IMR-90 (cell line): ENCODE results near the gene CYSTM1. TPM values are rescaled to one million over a fixed set of nuclear protein-coding genes. Genes with fewer than 3 reads are reported as not detected.
A peak's percentile ranks its signal among the peaks of the same experiment; 100 is the strongest.

Experiments
- ATAC-seq: fragments of 200-7000 bp; cut with Tn5 transposase; 2 replicates; pipeline ENCODE4 v1.9.1; 2020; ENCODE audit warnings: low read depth, mild to moderate bottlenecking, moderate library complexity
- BruUV-seq: library from RNA; stranded (reverse); fragments of 400-500 nt; replicated peaks from 2 replicates; lab custom pipeline; 2021; lab: Mats Ljungman, UMichigan
- CTCF ChIA-PET: fragments of 300-600 bp; formaldehyde crosslinking; extraction: SDS; loops from one replicate; lab custom pipeline; 2021; ENCODE audit warnings: antibody characterized with exemption; lab: Yijun Ruan, JAX
- POLR2A ChIA-PET: fragments of 300-600 bp; sonication (Branson Sonifier 250); formaldehyde crosslinking; loops from one replicate; lab custom pipeline; 2022; ENCODE audit warnings: antibody characterized with exemption; ENCODE audit not compliant: unreplicated experiment; lab: Charles Lee
- DNase-seq: peaks from one replicate; pipeline ENCODE4 v3.0.0; 2013
- H2AFZ ChIP-seq: replicated peaks from 2 replicates; pipeline ENCODE3; 2013; ENCODE audit warnings: low read length, mild to moderate bottlenecking; ENCODE audit not compliant: poor library complexity
- H2AK5ac ChIP-seq: 2 replicates; pipeline ENCODE4 v1.6.1; 2013; ENCODE audit warnings: low read depth, low read length, inconsistent platforms
- H2AK9ac ChIP-seq: replicated peaks from 2 replicates; pipeline ENCODE3; 2013; ENCODE audit warnings: mild to moderate bottlenecking, low read depth, low read length, moderate library complexity; ENCODE audit not compliant: poor library complexity
- H2BK120ac ChIP-seq: 2 replicates; pipeline ENCODE4 v1.6.1; 2013; ENCODE audit warnings: low read depth, low read length, inconsistent platforms
- H2BK15ac ChIP-seq: 3 replicates; pipeline ENCODE4 v1.6.1; 2013; ENCODE audit warnings: low read depth, low read length, inconsistent platforms
- H2BK20ac ChIP-seq: 2 replicates; pipeline ENCODE4 v1.6.1; 2013; ENCODE audit warnings: low read depth, mild to moderate bottlenecking, inconsistent platforms, low read length, moderate library complexity
- H2BK5ac ChIP-seq: 2 replicates; pipeline ENCODE4 v1.6.1; 2013; ENCODE audit warnings: mild to moderate bottlenecking, low read depth, low read length, inconsistent platforms; ENCODE audit not compliant: poor library complexity, severe bottlenecking
- H3K14ac ChIP-seq: replicated peaks from 2 replicates; pipeline ENCODE4 v1.6.1; 2013; ENCODE audit warnings: low read depth, low read length, inconsistent platforms
- H3K18ac ChIP-seq: 2 replicates; pipeline ENCODE4 v1.6.1; 2013; ENCODE audit warnings: low read depth, low read length, control low read depth
- H3K23ac ChIP-seq: 2 replicates; pipeline ENCODE4 v1.6.1; 2013; ENCODE audit warnings: low read depth, low read length, inconsistent platforms
- H3K27ac ChIP-seq: 2 replicates; pipeline ENCODE4 v1.5.1; 2013; ENCODE audit warnings: mild to moderate bottlenecking, control low read depth, low read length; ENCODE audit not compliant: insufficient read depth
- H3K27me3 ChIP-seq: 2 replicates; pipeline ENCODE4 v1.6.1; 2013; ENCODE audit warnings: low read length; ENCODE audit not compliant: control insufficient read depth, insufficient read depth
- H3K36me3 ChIP-seq: 2 replicates; pipeline ENCODE4 v1.6.1; 2013; ENCODE audit warnings: low read length, mixed read lengths; ENCODE audit not compliant: control insufficient read depth, insufficient read depth
- H3K4ac ChIP-seq: 2 replicates; pipeline ENCODE4 v1.6.1; 2013; ENCODE audit warnings: low read depth, low read length, inconsistent platforms
- H3K4me1 ChIP-seq: 2 replicates; pipeline ENCODE4 v1.6.1; 2013; ENCODE audit warnings: low read length, mixed read lengths; ENCODE audit not compliant: control insufficient read depth, insufficient read depth
- H3K4me2 ChIP-seq: 2 replicates; pipeline ENCODE4 v1.6.1; 2013; ENCODE audit warnings: low read depth, mild to moderate bottlenecking, control low read depth, low read length, moderate library complexity
- H3K4me3 ChIP-seq: 2 replicates; pipeline ENCODE4 v1.5.1; 2013; ENCODE audit warnings: low read depth, mild to moderate bottlenecking, control low read depth, low read length, moderate library complexity; ENCODE audit not compliant: insufficient read depth
- H3K56ac ChIP-seq: 2 replicates; pipeline ENCODE4 v1.6.1; 2013; ENCODE audit warnings: low read length, inconsistent platforms; ENCODE audit not compliant: insufficient read depth; ENCODE audit errors: extremely low read depth
- H3K79me1 ChIP-seq, 2 experiments: 2 replicates each; pipeline ENCODE4 v1.6.1; 2013; ENCODE audit warnings: low read length in 2 of 2, inconsistent platforms in 1 of 2, low read depth in 1 of 2
- H3K9ac ChIP-seq: 2 replicates; pipeline ENCODE4 v1.6.1; 2013; ENCODE audit warnings: low read depth, low read length, control low read depth
- H3K9me1 ChIP-seq: 2 replicates; pipeline ENCODE4 v1.6.1; 2013; ENCODE audit warnings: low read length, inconsistent platforms; ENCODE audit not compliant: insufficient read depth
- H3K9me3 ChIP-seq: 2 replicates; pipeline ENCODE4 v1.6.1; 2013; ENCODE audit warnings: low read length; ENCODE audit not compliant: control insufficient read depth, insufficient read depth
- H4K20me1 ChIP-seq: 2 replicates; pipeline ENCODE4 v1.6.1; 2013; ENCODE audit warnings: low read length, inconsistent platforms; ENCODE audit not compliant: insufficient read depth
- H4K5ac ChIP-seq: 2 replicates; pipeline ENCODE4 v1.6.1; 2013; ENCODE audit warnings: mild to moderate bottlenecking, low read depth, low read length, control low read depth
- H4K8ac ChIP-seq, 2 experiments: 2 replicates each; pipeline ENCODE4 v1.6.1; 2013; ENCODE audit warnings: low read depth in 2 of 2, low read length in 2 of 2, control low read depth in 1 of 2, inconsistent platforms in 1 of 2
- H4K91ac ChIP-seq: 2 replicates; pipeline ENCODE4 v1.6.1; 2013; ENCODE audit warnings: low read depth, low read length, inconsistent platforms; ENCODE audit not compliant: insufficient read depth
- CEBPB ChIP-seq: IDR thresholded peaks from 2 replicates; pipeline ENCODE4 v1.6.1; 2012; ENCODE audit warnings: low read depth, low read length, improper control_type of control experiment
- CHD1 ChIP-seq: IDR thresholded peaks from 2 replicates; pipeline ENCODE4 v1.6.1; 2012; ENCODE audit warnings: low read depth, low read length, improper control_type of control experiment
- MAFK ChIP-seq: IDR thresholded peaks from 2 replicates; pipeline ENCODE4 v1.6.1; 2012; ENCODE audit warnings: low read depth, low read length, improper control_type of control experiment
- NFE2L2 ChIP-seq: fragments of 150-350 bp; IDR thresholded peaks from 2 replicates; pipeline ENCODE4 v1.6.1; 2016; ENCODE audit warnings: low read depth, mild to moderate bottlenecking, low read length
- POLR2A ChIP-seq: IDR thresholded peaks from 2 replicates; pipeline ENCODE4 v1.6.1; 2012; ENCODE audit warnings: mild to moderate bottlenecking, low read depth, low read length
- RCOR1 ChIP-seq: IDR thresholded peaks from 2 replicates; pipeline ENCODE4 v1.6.1; 2012; ENCODE audit warnings: mild to moderate bottlenecking, low read length, improper control_type of control experiment; ENCODE audit not compliant: insufficient replicate concordance
- RFX5 ChIP-seq: IDR thresholded peaks from 2 replicates; pipeline ENCODE4 v1.8.0; 2012; ENCODE audit warnings: low read depth, mild to moderate bottlenecking, low read length, moderate library complexity
- WGBS, 2 experiments: methylation state at CpG; one replicate each; pipeline versions ENCODE4 v1.1.5 to v1.1.7; 2013; ENCODE audit warnings: missing lambda C conversion rate in 2 of 2; ENCODE audit not compliant: insufficient read length in 1 of 2; ENCODE audit errors: extremely low coverage in 2 of 2; 5-methylcytosine and 5-hydroxymethylcytosine counted together
- dilution Hi-C: fragments of 300-500 bp; cut with HindIII; formaldehyde crosslinking; loops from one replicate; pipeline ENCODE4 v1.14.3; 2018; ENCODE audit warnings: low sequenced_read_pairs; ENCODE audit not compliant: unreplicated experiment
- in situ Hi-C: fragments of 300-500 bp; cut with MboI; formaldehyde crosslinking; loops from 3 replicates; pipeline ENCODE4 v1.14.3; 2019; ENCODE audit warnings: low sequenced_read_pairs, inconsistent platforms, mixed read lengths
- intact Hi-C: fragments of 100-400 bp; cut with micrococcal nuclease; formaldehyde crosslinking; loops from 2 replicates; pipeline ENCODE4 v1.10.0; 2022
- polyA plus RNA-seq, 3 experiments: library from polyadenylated mRNA; depleted of rRNA; stranded (reverse); fragments of >200 nt; gene quantifications; 2 replicates each; pipeline ENCODE4 v1.2.3, GENCODE V29; 2012; ENCODE audit warnings: low replicate concordance in 1 of 3
- total RNA-seq: library from RNA; depleted of rRNA; stranded (reverse); fragments of >200 nt; gene quantifications from 2 replicates; pipeline ENCODE4 v1.2.3, GENCODE V29; 2012
- TF ChIP-seq, protein P1 (sequence below): fragments of 150-350 bp; IDR thresholded peaks from 2 replicates; pipeline ENCODE4 v1.6.1; 2016; ENCODE audit warnings: low read depth, mild to moderate bottlenecking, low read length, moderate library complexity, borderline replicate concordance

CYSTM1 gene
- total and polyA plus RNA-seq, 2 of the 4 experiments (the other 2 are of a cell fraction), result 7.3 to 15.0 TPM

DNA sequence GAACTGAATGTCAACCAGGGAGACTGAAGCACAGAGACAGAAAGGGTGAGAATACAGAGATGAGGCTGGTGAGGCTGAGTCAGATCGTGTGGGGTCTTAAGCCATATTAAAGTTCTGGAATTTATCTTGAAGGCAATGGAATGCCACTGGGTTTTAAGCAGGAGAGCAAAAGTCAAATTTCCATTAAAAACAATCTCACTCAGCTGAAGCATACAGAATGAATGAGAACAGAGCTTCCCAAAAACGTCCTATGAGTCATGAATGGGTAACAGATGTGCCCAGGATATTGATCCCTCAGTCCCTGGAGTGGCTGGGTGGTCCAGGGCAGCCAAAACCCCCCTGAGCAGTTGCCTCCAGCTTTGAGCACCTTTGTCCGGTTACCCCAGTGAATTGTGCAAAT is 83.0 kb downstream of the CYSTM1 start:
- Histone ChIP-seq H3K18ac (no peak overlapping the region; the same call in 1 of the 2 replicates), H4K91ac (no peak overlapping the region), H4K20me1 (peaks cover 13% of the 10 kb centered on the region), H3K79me1 (peaks cover 56 to 88% of the 10 kb centered on the region in 2 experiments), H3K4me2 (0 out of 2 replicates have a peak overlapping the region, but pooled peaks have one; percentile 34), H3K36me3 (peaks cover 1% of the 10 kb centered on the region; the same call in 1 of the 2 replicates), H3K23ac (peak overlapping the region; percentile 65; the same call in 1 of the 2 replicates), H4K8ac (0 out of 4 replicates have a peak overlapping the region, but pooled peaks of 1 of the 2 experiments have one; percentile 1), H2BK120ac (0 out of 2 replicates have a peak overlapping the region, but pooled peaks have one; percentile 20), H3K9me1 (peaks cover 42% of the 10 kb centered on the region), H3K27me3 (no peaks in the 10 kb centered on the region), H2AFZ (no peak overlapping the region), H2BK5ac (no peak overlapping the region), H4K5ac (no peak overlapping the region), H3K4me1 (peaks cover 21% of the 10 kb centered on the region), H2AK5ac (no peak overlapping the region), H3K4ac (no peak overlapping the region), H3K14ac (peak overlapping the region; percentile 20), H3K56ac (no peak overlapping the region), H3K4me3 (no peak overlapping the region), H2BK15ac (no peak overlapping the region), H2BK20ac (no peak overlapping the region), H2AK9ac (no peak overlapping the region), H3K9me3 (no peaks in the 10 kb centered on the region), H3K27ac (no peak overlapping the region), H3K9ac (no peak overlapping the region)
- ATAC-seq (peak; percentile 44), DNase-seq (peak; percentile 57)
- in situ Hi-C loops, result no loop called here
- TF ChIP-seq MAFK (no peak), CEBPB (no peak), CHD1 (no peak), POLR2A (no peak), RCOR1 (no peak), NFE2L2 (no peak), RFX5 (no peak)
- TF ChIP-seq, protein P1, sequence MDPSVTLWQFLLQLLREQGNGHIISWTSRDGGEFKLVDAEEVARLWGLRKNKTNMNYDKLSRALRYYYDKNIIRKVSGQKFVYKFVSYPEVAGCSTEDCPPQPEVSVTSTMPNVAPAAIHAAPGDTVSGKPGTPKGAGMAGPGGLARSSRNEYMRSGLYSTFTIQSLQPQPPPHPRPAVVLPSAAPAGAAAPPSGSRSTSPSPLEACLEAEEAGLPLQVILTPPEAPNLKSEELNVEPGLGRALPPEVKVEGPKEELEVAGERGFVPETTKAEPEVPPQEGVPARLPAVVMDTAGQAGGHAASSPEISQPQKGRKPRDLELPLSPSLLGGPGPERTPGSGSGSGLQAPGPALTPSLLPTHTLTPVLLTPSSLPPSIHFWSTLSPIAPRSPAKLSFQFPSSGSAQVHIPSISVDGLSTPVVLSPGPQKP, result no peak
- no CpG with 5 or more reads among the region's 3 CpGs for WGBS, 2 experiments
- ChIA-PET CTCF (interaction anchor here (1.0 to 2.0 kb wide), 4 partner anchors 13 to 87 kb away, joined by 3 to 7 read pairs (median 3); no protein-coding TSS in a partner anchor), POLR2A (no interaction called here)
- no TSS peak for BruUV-seq
- dilution Hi-C loops, result no loop called here
- intact Hi-C loops, result no loop called here
